ENCODE measurements around the gene DGUOK.

DNA sequence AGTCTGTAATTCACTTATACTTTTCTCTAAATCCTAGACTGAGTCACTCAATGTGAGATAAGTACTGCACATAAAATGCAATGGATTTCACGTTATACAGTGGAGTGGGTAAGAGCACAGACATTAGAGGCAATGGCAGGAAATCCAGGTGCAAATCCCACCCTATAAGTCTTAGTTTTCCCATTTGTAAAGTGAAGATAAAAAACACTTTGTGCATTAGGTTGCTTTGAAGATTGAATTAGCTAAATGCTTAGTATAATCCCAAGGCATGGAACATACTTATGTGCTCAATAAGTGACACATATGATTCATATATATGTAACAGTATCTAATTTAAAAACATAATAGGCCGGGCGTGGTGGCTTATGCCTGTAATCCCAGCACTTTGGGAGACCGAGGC lies 23.4 kb upstream of the DGUOK start:
- no peak for TF ChIP-seq ARNT (IDR thresholded peaks at IDR 0.05)
- TF ChIP-seq FOXM1 (IDR thresholded peaks at IDR 0.05; ENCODE audit: borderline replicate concordance), result no peak
